Panc1 (cell line): ENCODE data around the gene CTSS. TPM values are rescaled to one million over a fixed set of nuclear protein-coding genes. Genes with fewer than 3 reads are reported as not detected.

Experiments used
- ATAC-seq: fragments of 200-7000 bp; cut with Tn5 transposase; 2 replicates; pipeline ENCODE4 v1.9.1; 2020; ENCODE audit warnings: mild to moderate bottlenecking, moderate library complexity
- BruUV-seq: library from RNA; stranded (reverse); fragments of 400-500 nt; replicated peaks from 2 replicates; lab custom pipeline; 2021; lab: Mats Ljungman, UMichigan
- CTCF ChIA-PET: fragments of 300-600 bp; sonication (Branson Sonifier 250); formaldehyde crosslinking; loops from one replicate; lab custom pipeline; 2022; ENCODE audit warnings: antibody characterized with exemption; lab: Charles Lee
- POLR2A ChIA-PET: fragments of 300-600 bp; sonication (Branson Sonifier 250); formaldehyde crosslinking; loops from one replicate; lab custom pipeline; 2022; ENCODE audit warnings: antibody characterized with exemption; lab: Charles Lee
- DNase-seq: peaks from one replicate; pipeline ENCODE4 v3.0.0-alpha.2; 2010; ENCODE audit warnings: low read depth, low spot score
- H3K27ac ChIP-seq: 2 replicates; pipeline ENCODE4 v1.5.1; 2011; ENCODE audit warnings: mild to moderate bottlenecking, low read length, inconsistent platforms
- H3K27me3 ChIP-seq: fragments of 200-500 bp; sonication (Bioruptor generic); 2 replicates; pipeline ENCODE4 v1.6.0; 2014; ENCODE audit warnings: low read length, inconsistent platforms; ENCODE audit not compliant: control insufficient read depth, insufficient read depth
- H3K36me3 ChIP-seq: fragments of 200-500 bp; sonication (Bioruptor generic); 2 replicates; pipeline ENCODE4 v1.5.1; 2014; ENCODE audit warnings: inconsistent platforms, mild to moderate bottlenecking, low read length, moderate library complexity; ENCODE audit not compliant: control insufficient read depth, insufficient read depth
- H3K4me1 ChIP-seq: 2 replicates; pipeline ENCODE4 v1.5.1; 2011; ENCODE audit warnings: inconsistent platforms, mild to moderate bottlenecking, low read length, moderate library complexity; ENCODE audit not compliant: control insufficient read depth, insufficient read depth
- H3K4me3 ChIP-seq, 2 experiments: 2 replicates each; pipeline ENCODE4 v1.5.1; 2011 to 2012; ENCODE audit warnings: low read depth in 2 of 2, low read length in 2 of 2, mild to moderate bottlenecking in 2 of 2, inconsistent platforms in 1 of 2, moderate library complexity in 1 of 2
- H3K9me3 ChIP-seq: fragments of 200-500 bp; sonication (Bioruptor generic); 2 replicates; pipeline ENCODE4 v1.5.1; 2014; ENCODE audit warnings: low read depth, mild to moderate bottlenecking, inconsistent platforms, low read length, moderate library complexity; ENCODE audit not compliant: control insufficient read depth, insufficient read depth
- CTCF ChIP-seq: fragments of 450-650 bp; IDR thresholded peaks from 2 replicates; pipeline ENCODE4 v1.5.1; 2017; ENCODE audit warnings: mild to moderate bottlenecking
- POLR2AphosphoS5 ChIP-seq: IDR thresholded peaks from 2 replicates; pipeline ENCODE4 v1.6.1; 2012; ENCODE audit warnings: mild to moderate bottlenecking, low read depth, low read length, moderate library complexity
- REST ChIP-seq, 2 experiments: IDR thresholded peaks; 2 replicates each; pipeline ENCODE4 v1.6.1; 2011 to 2012; ENCODE audit warnings: low read depth in 2 of 2, control low read depth in 1 of 2, low read length in 1 of 2, mild to moderate bottlenecking in 1 of 2, moderate library complexity in 1 of 2; ENCODE audit not compliant: insufficient read depth in 1 of 2
- SIN3A ChIP-seq: IDR thresholded peaks from 2 replicates; pipeline ENCODE4 v1.6.1; 2012; ENCODE audit warnings: low read depth, mild to moderate bottlenecking, low read length, moderate library complexity, borderline replicate concordance; ENCODE audit not compliant: insufficient read depth
- TCF7L2 ChIP-seq: IDR thresholded peaks from 2 replicates; pipeline ENCODE4 v1.6.1; 2011; ENCODE audit warnings: mild to moderate bottlenecking, low read depth, low read length, inconsistent platforms
- in situ Hi-C: cut with HindIII; loops from 2 replicates; pipeline ENCODE4 v1.10.0; 2016; ENCODE audit warnings: low sequenced_read_pairs, low pct_unique_long_range_greater_than_20kb
- intact Hi-C: fragments of 100-400 bp; cut with micrococcal nuclease; formaldehyde crosslinking; loops from one replicate; pipeline ENCODE4 v1.10.0; 2022; ENCODE audit not compliant: unreplicated experiment
- total RNA-seq: library from RNA; stranded (reverse); gene quantifications from one replicate; pipeline ENCODE4 v1.2.1, GENCODE V29; 2021; ENCODE audit not compliant: unreplicated experiment

The CTSS gene
- total RNA-seq, 1 experiment from 2014 or later: 5.1 TPM

- no TSS peak for BruUV-seq
- no peak for DNase-seq
Measured at GRCh38 chr1:150805899-150806298, 40.3 kb upstream of the CTSS start.

GRCh38 chr1:150804671-150805070 is 39.1 kb upstream of the CTSS start:
- in situ Hi-C loops: no loop called here

More at GRCh38 chr1:150805899-150806298, 40.3 kb upstream of the CTSS start:
- H3K27ac ChIP-seq: no peak overlapping the region
- ChIA-PET POLR2A (no interaction called here), CTCF (no interaction called here)
- intact Hi-C loops: no loop called here
- H3K4me3 ChIP-seq: no peak overlapping the region
- H3K4me1 ChIP-seq: no peaks in the 10 kb centered on the region
- TF ChIP-seq TCF7L2 (no peak), POLR2AphosphoS5 (no peak), CTCF (no peak), REST (IDR thresholded peaks at IDR 0.05; ENCODE audit: insufficient read depth in 1 of 2, low read depth in 2 of 2, low read length in 1 of 2) (no peak), SIN3A (no peak)
- in situ Hi-C loops: no loop called here
- no peak for ATAC-seq
- no peaks in the 10 kb centered on the region for H3K27me3 ChIP-seq
- H3K36me3 ChIP-seq: peaks cover 2% of the 10 kb centered on the region
- H3K9me3 ChIP-seq: no peaks in the 10 kb centered on the region

More at GRCh38 chr1:150804671-150805070, 39.1 kb upstream of the CTSS start:
- Histone ChIP-seq H3K4me3 (no peak overlapping the region), H3K4me1 (no peaks in the 10 kb centered on the region), H3K36me3 (no peaks in the 10 kb centered on the region), H3K27me3 (no peaks in the 10 kb centered on the region), H3K27ac (no peak overlapping the region), H3K9me3 (no peaks in the 10 kb centered on the region)
- DNase-seq: no peak
- POLR2A ChIA-PET: no interaction called here
- no TSS peak for BruUV-seq
- intact Hi-C loops: no loop called here
- TF ChIP-seq POLR2AphosphoS5 (no peak), REST (IDR thresholded peaks at IDR 0.05; ENCODE audit: insufficient read depth in 1 of 2, low read depth in 2 of 2, low read length in 1 of 2) (no peak), CTCF (no peak), SIN3A (no peak), TCF7L2 (no peak)
- ATAC-seq: no peak
- CTCF ChIA-PET: no interaction called here
